ENCODE measurements around the gene PNMA6A.
"Not testable (repeated sequence)": the region's sequence is repeated elsewhere in the genome, so short reads cannot be mapped to it uniquely, and the experiment has no call there.

- not testable (repeated sequence) for TF ChIP-seq EZH2 (IDR thresholded peaks at IDR 0.05; ENCODE audit: insufficient read depth, low read length)
- TF ChIP-seq, protein P1, sequence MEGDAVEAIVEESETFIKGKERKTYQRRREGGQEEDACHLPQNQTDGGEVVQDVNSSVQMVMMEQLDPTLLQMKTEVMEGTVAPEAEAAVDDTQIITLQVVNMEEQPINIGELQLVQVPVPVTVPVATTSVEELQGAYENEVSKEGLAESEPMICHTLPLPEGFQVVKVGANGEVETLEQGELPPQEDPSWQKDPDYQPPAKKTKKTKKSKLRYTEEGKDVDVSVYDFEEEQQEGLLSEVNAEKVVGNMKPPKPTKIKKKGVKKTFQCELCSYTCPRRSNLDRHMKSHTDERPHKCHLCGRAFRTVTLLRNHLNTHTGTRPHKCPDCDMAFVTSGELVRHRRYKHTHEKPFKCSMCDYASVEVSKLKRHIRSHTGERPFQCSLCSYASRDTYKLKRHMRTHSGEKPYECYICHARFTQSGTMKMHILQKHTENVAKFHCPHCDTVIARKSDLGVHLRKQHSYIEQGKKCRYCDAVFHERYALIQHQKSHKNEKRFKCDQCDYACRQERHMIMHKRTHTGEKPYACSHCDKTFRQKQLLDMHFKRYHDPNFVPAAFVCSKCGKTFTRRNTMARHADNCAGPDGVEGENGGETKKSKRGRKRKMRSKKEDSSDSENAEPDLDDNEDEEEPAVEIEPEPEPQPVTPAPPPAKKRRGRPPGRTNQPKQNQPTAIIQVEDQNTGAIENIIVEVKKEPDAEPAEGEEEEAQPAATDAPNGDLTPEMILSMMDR (IDR thresholded peaks at IDR 0.05; ENCODE audit: insufficient read depth, low read depth, low read length) = not testable (repeated sequence)
Observed at GRCh38 chrX:153077437-153078135, 5.3 kb downstream of the PNMA6A start.

All from astrocyte (in vitro differentiated cells and primary cell).